NCI-H2107 treated with DMSO at 0.1 percent for 48 hours (cell line): ENCODE data around the gene OCA2.
"Not testable (repeated sequence)": the region's sequence is repeated elsewhere in the genome, so short reads cannot be mapped to it uniquely, and the experiment has no call there.

Experiments
- DNase-seq: peaks from one replicate; lab custom pipeline; 2025; ENCODE audit not compliant: unreplicated experiment; lab: John Stamatoyannopoulos, UW

OCA2 gene

DNA sequence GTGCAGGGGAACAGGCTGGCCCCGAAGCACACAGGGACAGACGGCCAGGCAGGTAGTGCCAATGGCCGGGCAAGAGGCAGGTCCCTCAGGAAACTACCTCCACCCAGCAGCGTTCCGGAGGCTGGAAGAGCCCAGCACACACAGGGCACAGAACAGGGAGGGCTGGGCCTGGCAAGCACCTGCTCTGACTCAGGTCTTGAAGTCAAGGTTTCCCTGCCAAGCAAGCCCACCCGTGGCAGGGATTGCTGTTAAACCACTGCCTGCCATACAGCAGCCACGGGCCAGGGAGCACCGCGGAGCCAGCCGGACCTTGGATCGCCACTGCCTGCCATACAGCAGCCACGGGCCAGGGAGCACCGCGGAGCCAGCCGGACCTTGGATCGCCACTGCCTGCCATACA is 22.5 kb upstream of the OCA2 start:
- not testable (repeated sequence) for DNase-seq

DNA sequence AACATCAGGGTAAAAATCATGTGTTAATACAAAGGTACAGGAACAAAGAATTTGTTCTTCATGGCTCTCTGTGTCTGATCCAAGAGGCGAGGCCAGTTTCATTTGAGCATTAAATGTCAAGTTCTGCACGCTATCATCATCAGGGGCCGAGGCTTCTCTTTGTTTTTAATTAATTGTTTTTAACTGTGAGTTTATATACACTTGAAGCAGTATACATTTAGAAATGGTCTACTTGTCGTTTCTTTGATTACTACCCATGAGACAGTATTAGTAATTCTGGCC is 21.2 kb upstream of the OCA2 start:
- DNase-seq: no peak

DNA sequence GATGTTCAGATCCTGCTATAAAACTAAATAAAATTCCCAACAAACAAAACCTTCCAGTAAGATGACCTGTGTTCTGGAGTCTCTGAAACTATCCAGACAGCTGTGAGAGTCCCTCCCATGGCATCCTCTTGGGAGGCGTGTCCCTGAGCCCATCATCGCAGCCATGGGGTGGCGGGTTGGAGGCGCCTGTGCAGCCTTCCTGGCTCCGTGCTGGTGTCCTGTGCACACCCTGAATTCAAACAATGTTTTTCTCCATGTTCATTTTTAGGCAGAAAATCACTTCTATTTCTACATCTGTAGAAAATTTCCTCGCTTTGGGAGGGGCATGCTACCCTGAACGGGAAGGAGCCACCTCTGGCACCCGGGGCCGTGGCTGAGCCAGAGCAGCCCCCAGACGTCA is 19.4 kb upstream of the OCA2 start:
- DNase-seq: no peak

DNA sequence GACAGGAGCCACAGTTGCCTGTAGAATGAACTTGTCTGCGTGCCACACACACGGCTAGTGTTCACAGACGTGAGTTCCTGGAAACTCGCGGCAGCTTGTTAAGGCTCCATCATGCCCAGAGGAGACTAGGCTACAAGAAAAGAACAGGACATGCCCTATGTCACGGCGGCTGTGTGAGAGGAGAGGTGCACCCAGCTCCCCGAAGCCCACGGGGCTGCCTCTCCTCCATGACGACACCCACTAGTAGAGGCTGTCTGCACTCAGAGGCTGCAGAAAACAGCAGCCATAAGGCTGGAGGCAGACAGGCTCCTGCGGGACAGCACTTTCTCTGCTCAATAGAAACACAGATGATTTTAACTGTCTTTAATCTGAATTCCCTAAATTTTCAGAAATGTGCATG is 19.0 kb upstream of the OCA2 start:
- no peak for DNase-seq

GRCh38 chr15:28117432-28117990 is 18.4 kb upstream of the OCA2 start:
- DNase-seq: no peak

GRCh38 chr15:28116521-28117431 is 17.7 kb upstream of the OCA2 start:
- DNase-seq: no peak

DNA sequence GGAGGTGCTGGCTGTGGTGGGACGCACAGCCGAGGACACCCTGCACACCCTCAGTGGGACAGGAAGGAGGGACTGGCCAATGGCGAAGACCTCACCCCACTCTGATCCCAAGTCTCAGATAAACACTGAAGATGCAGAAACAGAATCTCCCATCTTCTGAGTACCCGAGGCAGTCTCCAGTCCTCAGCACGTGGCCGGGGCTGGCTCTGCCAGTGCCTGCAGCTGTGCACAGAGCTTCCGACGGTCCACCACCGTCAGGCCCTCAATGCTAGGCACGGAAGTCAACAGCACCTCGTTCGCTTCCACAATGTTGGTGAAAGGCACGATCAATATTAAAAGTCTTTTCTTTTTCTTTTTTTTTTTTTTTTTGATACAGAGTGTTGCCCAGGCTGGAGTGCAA is 16.8 kb upstream of the OCA2 start:
- DNase-seq: no peak

DNA sequence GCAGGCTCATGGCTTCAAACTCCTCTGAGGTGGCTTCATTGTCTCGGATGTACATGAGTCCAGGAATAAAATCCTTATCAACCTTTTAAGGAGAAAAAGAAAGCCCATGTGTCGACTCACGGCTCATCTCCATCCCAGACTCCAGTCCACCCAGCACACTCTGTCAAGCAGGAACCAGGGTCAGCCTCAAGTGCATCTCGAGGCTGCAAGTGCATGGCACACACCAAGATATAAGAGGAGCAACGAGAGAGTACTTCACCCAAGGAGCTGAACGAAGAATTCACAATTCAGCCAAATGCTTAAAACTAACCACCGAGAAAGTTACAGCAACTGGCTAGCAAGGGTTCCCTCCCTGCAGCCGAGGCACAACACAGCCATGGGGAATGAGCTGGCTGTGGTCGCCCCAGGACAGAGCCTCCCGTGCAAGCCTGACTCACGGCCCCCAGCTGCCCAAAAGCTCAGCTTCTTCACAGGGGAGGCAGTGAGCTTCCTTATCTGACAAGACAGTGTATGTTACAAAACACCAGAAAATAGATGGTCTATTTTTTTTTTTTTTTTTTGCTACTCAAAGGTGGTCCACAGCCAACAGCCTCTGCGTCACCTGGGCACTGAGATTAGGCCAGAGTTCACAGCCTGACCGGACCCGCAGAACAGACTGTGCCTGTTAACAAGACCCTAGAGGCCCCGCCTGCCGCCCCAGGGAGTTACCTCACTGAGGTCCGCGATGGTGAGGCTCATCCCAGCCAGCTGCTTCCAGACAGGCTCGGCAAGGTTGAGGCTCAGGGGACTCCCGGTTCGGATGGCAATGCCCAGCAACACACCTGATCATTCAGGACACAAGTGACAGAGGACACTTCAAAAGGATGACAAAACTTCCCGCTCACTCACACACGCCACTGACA is 15.9 kb upstream of the OCA2 start:
- DNase-seq: no peak

- no peak for DNase-seq
Measured at GRCh38 chr15:28114114-28114455, 15.0 kb upstream of the OCA2 start.

DNA sequence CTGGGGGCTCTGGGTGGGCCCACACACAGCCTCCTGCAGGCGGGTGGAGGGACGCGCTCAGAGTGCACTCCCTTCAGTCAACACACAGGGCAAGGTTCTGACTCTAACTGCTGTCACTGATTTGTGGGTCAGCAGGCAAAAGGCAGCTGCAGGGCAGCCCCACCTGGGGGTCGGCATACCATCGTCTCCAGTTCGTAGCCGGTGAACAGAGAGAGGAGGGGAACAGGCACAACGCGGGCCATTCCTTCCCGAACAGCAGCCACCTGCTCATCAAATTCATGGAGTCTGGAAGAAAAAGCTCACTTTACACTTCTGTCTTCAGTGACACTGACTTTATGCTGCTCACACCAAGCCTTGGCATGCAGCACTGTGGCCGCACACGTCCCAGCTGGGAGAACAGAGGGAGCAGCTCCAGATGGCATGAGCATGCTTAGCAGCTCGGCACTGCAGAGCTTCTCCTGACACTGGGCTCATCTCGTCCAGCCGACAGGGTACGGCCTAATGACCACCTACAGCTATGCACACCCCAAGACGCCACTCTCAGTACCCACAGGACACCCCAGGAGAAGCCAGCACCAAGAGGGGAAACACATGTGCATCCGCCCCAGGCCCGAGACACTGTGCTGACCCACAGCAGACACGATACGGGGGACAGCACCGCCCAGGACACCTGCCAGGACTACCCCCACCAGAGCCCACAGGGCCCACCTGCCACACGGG is 14.4 kb upstream of the OCA2 start:
- no peak for DNase-seq

GRCh38 chr15:28112962-28113361 is 13.8 kb upstream of the OCA2 start:
- no peak for DNase-seq

GRCh38 chr15:28112101-28112760 is 13.1 kb upstream of the OCA2 start:
- DNase-seq: no peak

DNA sequence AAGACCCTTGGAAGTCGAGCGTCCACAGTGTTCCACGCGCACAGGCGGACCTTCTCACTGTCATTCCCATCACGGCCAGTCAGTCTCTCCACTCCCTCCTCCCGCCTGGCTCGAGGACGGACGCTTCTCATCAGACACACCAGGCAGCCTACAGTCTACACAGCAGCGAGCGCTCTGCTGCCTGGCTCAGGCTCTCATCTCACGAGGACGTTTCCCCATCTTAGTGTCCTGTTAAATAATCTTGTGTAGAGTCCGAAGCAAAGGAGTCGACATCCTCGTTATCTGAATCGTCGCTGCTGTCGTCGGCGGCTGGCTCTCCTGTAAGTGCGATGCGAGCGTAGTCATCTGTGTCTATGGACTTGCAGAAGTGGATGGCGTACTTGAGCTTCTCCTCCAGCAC is 12.4 kb upstream of the OCA2 start:
- no peak for DNase-seq

DNA sequence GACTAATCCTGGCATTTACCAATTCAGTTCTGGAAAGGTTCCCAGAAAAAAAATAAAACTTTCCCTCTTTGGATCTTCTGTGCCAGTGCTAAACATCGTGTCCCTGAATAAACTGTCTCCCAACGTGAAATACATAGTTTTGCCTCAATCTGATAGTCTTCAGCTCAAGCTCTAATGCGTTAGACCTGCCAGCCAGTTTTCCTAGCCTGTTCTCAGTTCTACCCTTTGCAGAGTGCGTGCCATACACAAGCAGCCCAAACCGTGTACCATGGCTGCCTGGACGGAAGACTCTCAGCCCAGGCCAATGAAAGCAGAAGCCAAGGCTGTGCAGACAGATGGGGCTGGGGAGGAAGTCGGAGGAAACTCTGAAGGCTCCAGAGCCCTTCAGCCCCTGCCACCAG is 11.4 kb upstream of the OCA2 start:
- no peak for DNase-seq

GRCh38 chr15:28109626-28110455 is 10.7 kb upstream of the OCA2 start:
- DNase-seq: no peak

GRCh38 chr15:28107904-28108275 is 8.8 kb upstream of the OCA2 start:
- DNase-seq: no peak

- DNase-seq: no peak
Measured at GRCh38 chr15:28107111-28107903, 8.2 kb upstream of the OCA2 start.

DNA sequence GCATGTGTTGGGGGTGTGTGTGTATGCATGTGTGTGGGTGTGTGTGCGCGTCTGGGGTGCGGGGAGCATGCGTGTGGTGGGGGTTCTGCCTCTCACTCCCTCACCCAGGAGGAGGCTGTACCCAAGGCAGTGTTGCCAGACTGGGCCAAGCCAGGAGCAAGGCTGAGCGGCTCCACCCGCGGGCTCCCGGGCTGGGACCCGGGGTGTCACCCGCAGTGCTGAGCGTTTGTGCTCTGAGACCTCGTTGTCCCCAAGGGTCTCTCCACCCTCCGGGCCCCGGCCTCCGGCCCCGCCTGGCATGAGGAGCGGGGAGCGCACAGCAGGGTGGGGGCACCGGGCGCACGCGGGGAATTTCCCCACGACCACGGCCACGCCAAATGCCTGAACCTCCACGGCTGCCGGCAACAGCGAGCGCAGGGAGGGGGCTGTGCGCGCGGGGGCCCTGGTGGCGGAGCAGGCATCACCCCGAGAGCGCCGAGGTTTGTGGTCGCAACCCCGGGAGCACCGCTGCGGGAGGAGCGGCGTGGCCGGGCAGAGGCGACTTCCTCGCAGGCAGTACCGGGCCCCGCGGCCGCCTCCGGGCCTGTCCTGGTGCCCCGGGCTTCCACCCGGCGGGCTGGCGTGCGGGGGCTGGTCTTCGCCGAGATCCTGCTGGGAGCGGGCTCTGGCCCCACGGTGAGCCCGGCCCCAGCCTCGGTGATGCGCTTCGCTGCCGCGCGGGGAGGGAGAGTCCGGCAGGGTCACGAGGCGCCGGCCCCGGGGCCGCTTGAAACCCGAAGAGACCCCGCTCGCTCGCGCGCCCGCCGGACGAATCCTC is 7.4 kb upstream of the OCA2 start:
- no peak for DNase-seq
